HG03432 (cell line): ENCODE measurements around the gene CENPH.
"Not testable (repeated sequence)": the region's sequence is repeated elsewhere in the genome, so short reads cannot be mapped to it uniquely, and the experiment has no call there.

Source experiments
- ATAC-seq: cut with Tn5 transposase; IDR thresholded peaks from one replicate; pipeline ENCODE4 v1.9.1; 2021; ENCODE audit warnings: mild to moderate bottlenecking, moderate library complexity; ENCODE audit not compliant: unreplicated experiment

CENPH gene

DNA sequence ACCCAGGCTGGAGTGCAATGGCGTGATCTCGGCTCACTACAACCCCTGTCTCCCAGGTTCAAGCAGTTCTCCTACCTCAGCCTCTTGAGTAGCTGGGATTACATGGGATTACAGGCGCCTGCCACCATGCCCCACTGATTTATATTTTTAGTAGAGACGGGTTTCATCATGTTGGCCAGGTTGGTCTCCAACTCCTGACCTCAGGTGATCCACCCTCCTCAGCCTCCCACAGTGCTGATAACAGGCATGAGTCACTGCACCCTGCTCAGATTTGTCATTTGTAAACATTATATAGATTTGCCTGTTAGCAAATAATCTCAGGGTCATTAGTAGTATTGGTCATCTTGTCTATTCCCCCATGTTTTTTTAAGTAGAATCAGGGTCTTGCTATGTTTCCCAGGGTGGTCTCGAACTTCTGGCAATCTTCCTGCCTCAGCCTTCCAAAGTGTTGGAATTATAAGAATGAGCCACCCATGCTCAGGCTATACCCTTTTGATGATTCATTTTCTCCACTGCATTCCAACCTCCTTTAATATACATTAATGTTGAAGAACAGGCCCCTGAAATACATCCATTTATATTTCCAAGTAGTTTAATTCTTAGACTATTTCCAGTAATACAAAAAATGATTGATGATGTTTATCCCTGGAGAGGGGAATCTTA, 17.3 kb downstream of the CENPH start:
- ATAC-seq: no peak

DNA sequence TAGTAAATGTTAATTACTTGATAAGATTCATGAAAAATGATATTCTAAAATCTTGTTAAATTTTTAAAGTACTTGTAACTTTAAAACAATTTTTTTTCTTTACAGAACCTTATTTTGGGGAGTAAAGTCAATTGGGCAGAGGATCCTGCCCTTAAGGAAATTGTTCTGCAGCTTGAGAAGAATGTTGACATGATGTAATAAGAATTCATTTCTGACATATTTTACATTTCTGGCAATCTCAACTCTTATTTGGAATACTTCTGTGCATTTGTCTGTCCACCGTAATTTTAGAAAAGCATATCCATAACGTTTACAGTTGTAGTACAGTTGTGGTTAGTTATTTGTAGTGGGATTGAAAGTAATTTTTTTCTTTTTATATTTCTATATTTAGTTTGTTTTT, 20.2 kb downstream of the CENPH start:
- no peak for ATAC-seq

DNA sequence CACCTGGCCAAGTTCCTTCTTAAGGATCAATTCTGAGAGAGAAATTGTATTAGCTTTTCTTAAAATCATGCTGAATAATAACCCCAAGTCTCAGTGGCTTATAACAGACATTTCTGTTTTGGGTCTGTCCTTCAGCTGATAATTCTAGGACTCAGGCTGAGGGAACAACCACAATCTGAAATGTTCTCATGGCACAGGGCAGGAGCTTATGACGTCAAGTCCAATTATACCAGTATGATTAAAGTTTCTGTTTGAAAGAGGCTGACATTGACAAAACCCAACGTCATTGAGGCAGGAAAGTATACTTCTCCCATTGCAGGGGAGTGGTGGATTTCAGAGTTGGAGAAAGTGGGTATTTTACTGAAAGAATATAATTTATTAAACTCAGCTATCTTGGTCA, 21.8 kb downstream of the CENPH start:
- no peak for ATAC-seq

GRCh38 chr5:69212022-69212421, 22.6 kb downstream of the CENPH start:
- ATAC-seq: no peak

DNA sequence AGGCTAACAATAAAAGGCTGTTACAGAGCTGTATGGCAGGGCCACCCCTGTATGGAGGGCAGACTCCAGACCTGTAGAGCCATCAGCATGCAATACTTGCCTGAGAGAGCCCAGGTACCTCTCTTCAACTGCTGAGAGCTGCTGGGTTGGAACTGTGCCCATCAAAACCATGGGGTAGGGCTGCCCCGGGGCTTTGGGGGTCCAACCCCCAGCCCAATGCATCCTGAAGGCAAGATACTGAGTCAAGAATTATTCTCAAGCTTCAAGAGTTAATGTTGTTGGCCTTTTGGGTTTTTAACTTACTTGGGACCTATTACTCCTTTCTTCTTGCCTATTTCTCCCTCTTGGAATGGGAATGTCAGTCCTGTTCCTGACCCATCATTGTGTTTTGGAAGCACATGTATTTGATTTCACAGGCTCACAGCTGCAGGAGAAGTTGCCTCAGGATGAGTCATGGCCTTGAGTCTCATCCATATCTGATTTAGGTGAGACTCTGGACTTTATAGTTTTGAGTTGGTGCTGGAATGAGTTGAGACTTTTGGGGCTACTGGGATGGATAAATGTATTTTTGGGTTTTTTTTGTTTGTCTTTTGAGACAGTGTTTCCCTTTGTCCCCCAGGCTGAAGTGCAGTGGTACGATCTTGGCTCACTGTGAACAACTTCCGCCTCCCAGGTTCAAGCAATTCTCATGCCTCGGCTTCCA, 24.3 kb downstream of the CENPH start:
- ATAC-seq: no peak

GRCh38 chr5:69217151-69217511, 27.7 kb downstream of the CENPH start:
- no peak for ATAC-seq

DNA sequence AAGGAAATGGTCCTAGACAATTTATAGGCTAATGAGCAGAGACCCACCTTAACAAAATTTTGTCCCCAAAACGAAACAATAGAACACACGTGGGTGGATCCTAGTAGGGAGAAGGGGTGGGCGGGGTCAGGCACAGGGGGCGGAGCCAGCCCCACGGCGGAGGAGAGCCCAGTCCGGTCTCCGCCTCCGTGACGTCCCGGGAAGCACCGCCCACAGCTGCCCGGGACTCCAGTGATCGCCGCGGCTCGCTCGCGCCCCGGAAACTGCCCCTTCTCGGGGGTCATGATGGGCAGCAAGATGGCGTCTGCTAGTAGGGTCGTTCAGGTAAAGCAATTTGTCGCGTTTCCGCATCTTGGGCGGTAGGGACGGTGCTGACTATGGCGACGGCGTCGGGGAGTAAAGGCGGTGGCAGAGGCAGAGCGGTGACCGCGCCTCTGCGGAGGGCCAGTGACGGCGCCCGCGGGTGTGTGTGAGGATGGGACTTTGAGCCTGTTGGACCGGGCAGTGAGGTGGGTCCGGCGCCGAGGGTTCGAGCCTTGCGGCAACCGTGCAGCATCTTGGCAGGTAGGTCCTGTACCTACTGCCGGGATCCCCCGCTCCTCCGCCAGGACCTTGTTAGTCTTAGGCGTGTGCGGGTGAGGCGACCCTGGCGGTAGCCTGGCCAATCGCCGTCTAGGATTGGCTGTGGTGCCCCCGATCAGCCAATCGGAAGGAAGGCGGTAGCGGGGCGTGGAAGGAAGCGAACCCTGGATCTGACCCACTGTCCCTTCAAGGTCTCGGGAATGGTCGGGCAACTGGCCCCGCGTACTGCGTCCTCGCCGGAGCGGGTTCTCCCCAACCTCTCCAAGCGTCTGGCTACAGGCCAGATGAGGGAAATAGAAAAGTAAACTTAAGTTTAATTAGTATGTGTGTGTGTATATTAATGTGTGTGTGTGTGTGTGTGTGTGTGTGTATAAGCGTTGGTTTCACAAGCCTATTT, 28.5 kb downstream of the CENPH start:
- ATAC-seq: peak; percentile 93

- ATAC-seq: no peak
Measured at GRCh38 chr5:69219939-69220338, 30.6 kb downstream of the CENPH start.

DNA sequence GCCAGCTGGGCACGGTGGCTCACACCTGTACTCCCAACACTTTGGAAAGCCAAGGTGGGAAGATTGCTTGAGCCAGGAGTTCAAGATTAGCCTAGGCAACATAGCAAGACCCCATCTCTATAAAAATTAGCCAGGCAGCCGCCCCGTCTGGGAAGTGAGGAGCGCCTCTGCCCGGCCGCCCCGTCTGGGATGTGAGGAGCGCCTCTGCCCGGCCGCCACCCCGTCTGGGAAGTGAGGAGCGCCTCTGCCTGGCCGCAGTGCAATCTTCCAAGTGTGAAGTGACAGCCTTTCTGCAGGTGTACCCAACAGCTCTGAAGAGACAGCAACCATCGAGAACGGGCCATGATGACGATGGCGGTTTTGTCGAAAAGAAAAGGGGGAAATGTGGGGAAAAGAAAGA, 31.0 kb downstream of the CENPH start:
- ATAC-seq: not testable (repeated sequence)

DNA sequence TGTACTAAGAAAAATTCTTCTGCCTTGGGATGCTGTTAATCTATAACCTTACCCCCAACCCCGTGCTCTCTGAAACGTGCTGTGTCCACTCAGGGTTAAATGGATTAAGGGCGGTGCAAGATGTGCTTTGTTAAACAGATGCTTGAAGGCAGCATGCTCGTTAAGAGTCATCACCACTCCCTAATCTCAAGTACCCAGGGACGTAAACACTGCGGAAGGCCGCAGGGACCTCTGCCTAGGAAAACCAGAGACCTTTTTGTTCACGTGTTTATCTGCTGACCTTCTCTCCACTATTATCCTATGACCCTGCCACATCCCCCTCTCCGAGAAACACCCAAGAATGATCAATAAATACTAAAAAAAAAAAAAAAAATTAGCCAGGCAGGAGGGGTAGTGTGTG, 31.4 kb downstream of the CENPH start:
- not testable (repeated sequence) for ATAC-seq

DNA sequence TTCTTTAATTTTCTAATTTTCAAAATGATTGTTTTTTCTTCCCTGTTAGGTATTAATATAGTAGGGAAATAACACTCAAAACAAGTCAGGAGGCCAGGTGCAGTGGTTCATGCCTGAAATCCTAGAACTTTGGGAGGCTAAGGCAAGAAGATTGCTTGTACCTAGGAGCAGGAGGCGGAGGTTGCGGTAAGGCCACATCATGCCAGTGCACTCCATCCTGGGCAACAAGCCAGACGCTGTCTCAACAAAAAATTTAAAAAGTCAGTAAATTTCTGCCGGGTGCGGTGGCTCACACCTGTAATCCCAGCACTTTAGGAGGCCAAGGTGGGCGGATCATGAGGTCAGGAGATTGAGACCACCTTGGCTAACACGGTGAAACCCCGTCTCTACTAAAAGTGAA, 35.1 kb downstream of the CENPH start:
- no peak for ATAC-seq

DNA sequence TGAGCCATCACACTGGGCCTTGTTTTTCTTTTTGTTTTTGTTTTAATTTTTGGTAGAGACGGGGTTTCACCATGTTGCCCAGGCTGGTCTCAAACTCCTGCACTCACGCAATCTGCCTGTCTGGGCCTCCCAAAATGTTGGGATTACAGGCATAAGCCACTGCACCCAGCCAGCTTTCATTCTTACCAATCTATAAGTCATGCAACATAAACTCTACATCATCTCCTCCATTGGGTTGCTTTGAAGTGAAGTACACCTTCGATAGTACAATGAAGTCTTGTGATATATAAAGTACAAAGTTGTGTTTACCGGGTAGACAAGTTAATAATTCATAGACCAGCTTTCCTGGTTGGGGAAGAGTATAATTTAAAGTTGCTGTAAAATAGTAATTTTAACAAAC, 36.5 kb downstream of the CENPH start:
- no peak for ATAC-seq

- no peak for ATAC-seq
Measured at GRCh38 chr5:69230181-69230580, 40.8 kb downstream of the CENPH start.

- no peak for ATAC-seq
Measured at GRCh38 chr5:69231281-69231680, 41.9 kb downstream of the CENPH start.

GRCh38 chr5:69231851-69232250, 42.5 kb downstream of the CENPH start:
- ATAC-seq: no peak

- peak; percentile 99 for ATAC-seq
Measured at GRCh38 chr5:69234457-69235268, 45.3 kb downstream of the CENPH start, which contains the start of gene CDK7. CDK7 (plus strand) TSS chr5:69234886; CDS start chr5:69234976, 90 bp downstream.

- ATAC-seq: not testable (repeated sequence)
Measured at GRCh38 chr5:69236733-69237132, 47.4 kb downstream of the CENPH start.

DNA sequence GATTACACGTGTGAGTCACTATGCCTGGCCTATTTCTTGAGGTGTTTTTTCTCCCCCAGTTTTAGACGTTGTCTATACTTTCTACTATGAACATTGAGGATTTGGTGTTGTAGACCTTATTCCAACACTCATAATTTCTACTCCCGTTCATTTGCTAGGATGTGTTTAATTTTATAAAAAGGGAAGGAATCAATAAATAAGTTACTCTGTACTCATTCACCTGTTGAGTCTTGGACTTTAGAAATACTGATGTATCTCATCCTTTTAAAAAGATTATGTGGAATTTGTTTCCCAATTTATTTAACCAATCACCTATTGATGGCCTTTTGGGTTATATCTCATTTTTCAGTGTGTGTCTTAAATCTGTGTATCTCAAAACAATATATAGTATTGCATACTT, 48.5 kb downstream of the CENPH start:
- ATAC-seq: no peak

DNA sequence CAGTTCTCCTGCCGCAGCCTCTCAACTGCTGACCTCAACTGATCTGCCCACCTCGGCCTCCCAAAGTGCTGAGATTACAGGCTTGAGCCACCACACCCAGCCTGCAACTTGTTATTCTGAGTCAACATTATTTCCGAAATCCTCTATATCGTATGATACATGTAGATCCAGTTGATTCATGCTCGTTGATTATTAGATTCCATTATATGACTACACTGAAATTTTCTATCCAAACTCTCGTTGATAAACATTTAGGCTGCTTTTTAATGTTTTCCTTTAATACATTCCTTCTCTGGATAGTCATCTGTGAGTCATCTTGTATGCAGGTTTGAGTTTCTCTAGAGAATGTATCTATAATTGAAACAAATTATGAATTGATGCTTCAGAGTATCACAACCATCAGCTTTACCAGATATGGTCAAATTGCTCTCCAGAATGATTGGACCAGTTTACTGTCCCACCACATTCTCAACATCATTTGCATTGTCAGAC, 49.4 kb downstream of the CENPH start:
- no peak for ATAC-seq

DNA sequence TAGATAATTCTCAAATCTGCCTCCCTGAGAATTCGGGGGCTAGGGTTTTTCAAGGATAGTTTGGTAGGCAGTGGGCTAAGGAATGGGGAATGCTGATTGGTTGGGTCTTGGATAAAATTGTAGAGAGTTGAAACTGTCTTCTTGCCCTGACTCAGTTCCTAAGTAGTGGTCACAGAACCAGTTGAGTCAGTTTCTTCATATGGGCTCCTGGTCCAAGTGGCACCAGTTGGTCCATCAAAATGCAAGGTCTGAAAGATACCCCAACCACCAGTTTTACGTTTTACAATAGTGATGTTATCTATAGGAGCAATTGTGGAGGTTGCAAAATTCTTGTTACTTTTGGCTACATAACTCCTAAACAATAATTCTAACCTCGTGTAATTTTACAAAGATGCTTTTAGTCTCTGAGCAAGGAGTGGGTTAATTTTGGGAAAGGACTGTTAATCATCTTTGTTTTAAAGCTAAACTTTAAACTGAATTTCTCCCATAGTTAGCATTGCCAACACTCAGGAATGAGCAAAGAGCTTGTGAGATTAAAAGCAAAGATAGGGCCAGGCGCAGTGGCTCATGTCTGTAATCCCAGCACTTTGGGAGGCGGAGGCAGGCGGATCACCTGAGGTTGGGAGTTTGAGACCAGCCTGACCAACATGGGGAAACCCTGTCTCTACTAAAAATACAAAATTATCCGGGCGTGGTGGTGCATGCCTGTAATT, 53.0 kb downstream of the CENPH start:
- no peak for ATAC-seq
